22Rv1 (cell line): ENCODE data around the gene USHBP1.
A peak's percentile ranks its signal among the peaks of the same experiment; 100 is the strongest.

Source experiments
- H3K27ac ChIP-seq: fragments of 450-650 bp; 2 replicates; pipeline ENCODE4 v1.5.1; 2017
- ZFX ChIP-seq: fragments of 450-650 bp; IDR thresholded peaks from 2 replicates; pipeline ENCODE4 v1.6.1; 2017; ENCODE audit warnings: antibody characterized with exemption, borderline replicate concordance
- TF ChIP-seq, protein P1 (sequence below): fragments of 450-650 bp; IDR thresholded peaks from 2 replicates; pipeline ENCODE4 v1.5.1; 2017; ENCODE audit warnings: mild to moderate bottlenecking

USHBP1 gene

GRCh38 chr19:17240062-17240752 lies 24.3 kb downstream of the USHBP1 start:
- H3K27ac ChIP-seq = peak overlapping the region; percentile 20; the same call in 1 of the 2 replicates
- TF ChIP-seq ZFX = no peak
- TF ChIP-seq, protein P1, sequence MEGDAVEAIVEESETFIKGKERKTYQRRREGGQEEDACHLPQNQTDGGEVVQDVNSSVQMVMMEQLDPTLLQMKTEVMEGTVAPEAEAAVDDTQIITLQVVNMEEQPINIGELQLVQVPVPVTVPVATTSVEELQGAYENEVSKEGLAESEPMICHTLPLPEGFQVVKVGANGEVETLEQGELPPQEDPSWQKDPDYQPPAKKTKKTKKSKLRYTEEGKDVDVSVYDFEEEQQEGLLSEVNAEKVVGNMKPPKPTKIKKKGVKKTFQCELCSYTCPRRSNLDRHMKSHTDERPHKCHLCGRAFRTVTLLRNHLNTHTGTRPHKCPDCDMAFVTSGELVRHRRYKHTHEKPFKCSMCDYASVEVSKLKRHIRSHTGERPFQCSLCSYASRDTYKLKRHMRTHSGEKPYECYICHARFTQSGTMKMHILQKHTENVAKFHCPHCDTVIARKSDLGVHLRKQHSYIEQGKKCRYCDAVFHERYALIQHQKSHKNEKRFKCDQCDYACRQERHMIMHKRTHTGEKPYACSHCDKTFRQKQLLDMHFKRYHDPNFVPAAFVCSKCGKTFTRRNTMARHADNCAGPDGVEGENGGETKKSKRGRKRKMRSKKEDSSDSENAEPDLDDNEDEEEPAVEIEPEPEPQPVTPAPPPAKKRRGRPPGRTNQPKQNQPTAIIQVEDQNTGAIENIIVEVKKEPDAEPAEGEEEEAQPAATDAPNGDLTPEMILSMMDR = no peak

GRCh38 chr19:17237747-17238706 lies 26.5 kb downstream of the USHBP1 start:
- H3K27ac ChIP-seq = peak overlapping the region; percentile 90
- TF ChIP-seq ZFX = no peak
- TF ChIP-seq, protein P1 = no peak

GRCh38 chr19:17236811-17237543 lies 27.6 kb downstream of the USHBP1 start:
- H3K27ac ChIP-seq = peak overlapping the region; percentile 90
- TF ChIP-seq, protein P1 = no peak
- TF ChIP-seq ZFX = no peak

DNA sequence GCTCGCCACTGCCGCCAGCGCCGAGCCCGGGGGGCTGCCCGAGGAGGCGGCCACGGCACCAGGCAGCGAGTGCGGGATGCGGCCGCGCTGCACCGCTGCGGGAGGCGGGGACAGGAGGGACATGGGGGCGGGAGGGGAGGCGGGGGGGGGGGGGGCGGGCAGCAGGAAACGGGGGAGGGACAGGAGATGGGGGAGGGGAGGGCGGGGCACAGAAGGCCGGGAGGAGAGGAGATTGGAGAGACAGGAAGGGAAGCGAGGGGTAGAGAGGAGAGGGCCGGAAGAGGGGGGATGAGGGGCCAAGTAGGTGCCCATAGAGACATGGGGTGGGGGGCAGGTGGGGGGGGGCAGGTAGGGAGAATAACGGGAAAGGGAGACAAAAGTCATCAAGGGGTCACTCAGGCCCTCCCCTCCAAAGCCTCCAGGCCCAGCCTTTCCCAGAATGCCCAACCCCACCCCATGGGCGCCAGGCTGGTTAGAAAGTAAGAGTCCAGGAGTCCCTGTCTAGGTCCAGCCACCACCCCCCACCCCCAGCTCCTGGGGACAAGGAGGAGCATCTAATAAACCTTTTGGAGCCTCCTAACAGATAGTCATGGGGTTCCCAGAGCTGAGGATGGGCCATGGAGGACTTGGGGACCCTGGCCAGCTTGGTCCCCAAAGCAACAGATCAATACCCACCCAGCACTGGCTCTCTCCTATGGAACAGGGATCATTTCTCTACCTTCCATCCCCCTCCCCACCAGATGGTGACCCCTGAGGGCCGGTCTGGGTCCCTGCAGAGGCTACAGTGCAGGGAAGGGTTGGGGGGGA lies 28.4 kb downstream of the USHBP1 start:
- H3K27ac ChIP-seq = peak overlapping the region; percentile 90
- TF ChIP-seq ZFX = no peak
- TF ChIP-seq, protein P1 = no peak

GRCh38 chr19:17235300-17235970 lies 29.1 kb downstream of the USHBP1 start:
- H3K27ac ChIP-seq = peak overlapping the region; percentile 90
- no peak for TF ChIP-seq ZFX
- TF ChIP-seq, protein P1 = peak; percentile 84

GRCh38 chr19:17234911-17235299 lies 29.6 kb downstream of the USHBP1 start:
- H3K27ac ChIP-seq = peak overlapping the region; percentile 90
- TF ChIP-seq ZFX = no peak
- TF ChIP-seq, protein P1 = no peak
